ENCODE measurements around the gene FIGNL1. TPM values are rescaled to one million over a fixed set of nuclear protein-coding genes. Genes with fewer than 3 reads are reported as not detected.

Gene FIGNL1
- total and polyA plus RNA-seq, 12 donors: 1.7 to 6.6 (median 4.8) TPM

DNA sequence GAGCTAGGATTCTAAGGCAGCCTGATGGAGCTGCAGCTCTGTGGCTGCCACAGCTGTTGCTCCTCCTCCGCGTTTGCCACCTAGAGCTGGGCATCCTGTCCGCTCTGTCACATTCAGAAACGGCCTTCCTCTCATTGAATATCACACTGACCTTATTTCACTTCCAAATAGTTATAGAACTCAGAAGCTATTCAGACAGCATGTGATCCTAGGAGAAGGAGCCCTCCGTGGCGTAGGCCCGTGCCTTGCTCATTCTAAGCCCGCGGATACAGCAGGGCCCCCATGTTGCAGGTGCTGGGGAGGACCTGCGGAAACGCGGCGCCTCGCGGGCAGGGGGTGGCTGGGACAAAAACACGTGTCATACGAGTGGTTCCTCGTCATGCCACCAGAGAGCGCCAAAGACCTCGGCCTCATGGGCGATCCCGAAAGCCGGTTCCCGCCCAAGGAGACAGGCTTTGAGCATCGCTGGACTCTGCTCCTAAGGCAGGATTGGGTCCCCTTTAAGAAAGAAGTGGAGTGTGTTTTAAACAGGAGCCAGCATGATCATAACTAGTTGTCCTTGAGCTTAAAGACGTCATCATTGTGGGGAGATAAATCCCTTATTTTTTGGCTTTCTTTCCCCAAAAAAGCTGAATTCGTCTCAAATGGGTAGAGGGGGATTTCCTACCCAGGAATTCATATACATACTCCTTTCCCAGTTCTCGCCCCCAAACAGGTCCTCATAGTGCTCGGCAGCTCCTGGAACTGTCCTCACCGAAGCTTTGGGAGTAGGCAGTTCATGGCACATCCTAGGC is 17.9 kb upstream of the FIGNL1 start:
- DNase-seq (peak; percentile 80 to 83), ATAC-seq (peak; percentile 77 to 95 (median 93))
- Histone ChIP-seq H3K36me3 (no peaks in the 10 kb centered on the region), H3K27me3 (peaks cover 0 to 7% (median 0%) of the 10 kb centered on the region in 7 donors), H3K4me1 (peaks cover 0 to 10% (median 0%) of the 10 kb centered on the region in 9 donors), H3K9me3 (no peaks in the 10 kb centered on the region), H3K27ac (no peak overlapping the region), H3K4me3 (peak overlapping the region in 2 of 10 donors; percentile 20 to 21)
- TF ChIP-seq, protein P1, sequence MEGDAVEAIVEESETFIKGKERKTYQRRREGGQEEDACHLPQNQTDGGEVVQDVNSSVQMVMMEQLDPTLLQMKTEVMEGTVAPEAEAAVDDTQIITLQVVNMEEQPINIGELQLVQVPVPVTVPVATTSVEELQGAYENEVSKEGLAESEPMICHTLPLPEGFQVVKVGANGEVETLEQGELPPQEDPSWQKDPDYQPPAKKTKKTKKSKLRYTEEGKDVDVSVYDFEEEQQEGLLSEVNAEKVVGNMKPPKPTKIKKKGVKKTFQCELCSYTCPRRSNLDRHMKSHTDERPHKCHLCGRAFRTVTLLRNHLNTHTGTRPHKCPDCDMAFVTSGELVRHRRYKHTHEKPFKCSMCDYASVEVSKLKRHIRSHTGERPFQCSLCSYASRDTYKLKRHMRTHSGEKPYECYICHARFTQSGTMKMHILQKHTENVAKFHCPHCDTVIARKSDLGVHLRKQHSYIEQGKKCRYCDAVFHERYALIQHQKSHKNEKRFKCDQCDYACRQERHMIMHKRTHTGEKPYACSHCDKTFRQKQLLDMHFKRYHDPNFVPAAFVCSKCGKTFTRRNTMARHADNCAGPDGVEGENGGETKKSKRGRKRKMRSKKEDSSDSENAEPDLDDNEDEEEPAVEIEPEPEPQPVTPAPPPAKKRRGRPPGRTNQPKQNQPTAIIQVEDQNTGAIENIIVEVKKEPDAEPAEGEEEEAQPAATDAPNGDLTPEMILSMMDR (IDR thresholded peaks at IDR 0.05): peak; percentile 88 to 95 (median 91)
- intact Hi-C loops (cut with DNase I): loop anchor here (1.0 to 10.0 kb wide), 17 partner anchors 127 to 695 kb away; no protein-coding TSS in a partner anchor
- whole genome bisulfite sequencing, 2 donors: 13 to 14% methylated on average over 30 of the region's 30 CpGs

DNA sequence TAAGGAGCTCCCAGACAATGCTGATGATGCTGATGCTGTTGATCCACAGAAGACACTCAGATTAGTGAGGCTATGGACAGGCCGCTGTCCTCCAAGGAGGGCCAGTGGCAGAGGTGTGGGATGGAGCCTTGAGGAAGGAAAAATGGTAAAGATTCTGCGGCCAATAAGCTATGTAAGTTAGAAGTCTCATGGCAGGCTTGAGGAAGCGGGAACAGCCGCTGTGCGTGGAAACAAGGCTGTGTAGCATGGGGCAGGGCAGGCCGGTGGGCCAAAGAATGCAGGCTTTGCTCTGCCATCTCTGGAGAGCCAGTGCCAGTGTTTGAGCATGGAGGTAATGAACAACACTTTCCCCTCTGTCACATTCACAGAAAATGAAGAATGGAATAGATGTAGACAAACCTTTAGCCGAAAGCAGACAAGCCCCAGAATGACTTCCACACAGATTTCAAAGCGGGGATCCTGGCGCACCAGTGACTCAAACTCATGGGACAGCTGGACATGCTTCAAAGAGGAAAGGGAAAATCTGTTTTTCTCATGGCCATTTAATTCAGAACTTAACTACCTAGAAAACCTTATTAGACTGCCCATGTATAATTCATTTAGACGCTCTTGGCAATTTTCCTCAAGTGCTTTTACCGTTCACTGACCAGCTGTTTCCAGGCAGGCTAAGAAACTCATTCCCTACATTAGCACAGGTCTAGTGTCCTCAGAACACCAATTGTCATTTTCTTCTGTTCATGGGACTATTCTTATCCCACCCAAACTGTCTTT is 16.9 kb upstream of the FIGNL1 start:
- intact Hi-C loops (cut with DNase I): loop anchor here (5.0 to 10.0 kb wide), 12 partner anchors 128 to 695 kb away; no protein-coding TSS in a partner anchor
- ATAC-seq: no peak
- H3K27me3 ChIP-seq: peaks cover 0 to 7% (median 0%) of the 10 kb centered on the region in 7 donors
- WGBS, 2 donors: 96 to 97% methylated on average over 11 of the region's 11 CpGs
- no peak overlapping the region for H3K27ac ChIP-seq
- H3K9me3 ChIP-seq: no peaks in the 10 kb centered on the region
- peaks cover 0 to 10% (median 0%) of the 10 kb centered on the region in 9 donors for H3K4me1 ChIP-seq
- no peak for DNase-seq
- no peaks in the 10 kb centered on the region for H3K36me3 ChIP-seq
- TF ChIP-seq, protein P1 (IDR thresholded peaks at IDR 0.05): no peak
- no peak overlapping the region for H3K4me3 ChIP-seq

DNA sequence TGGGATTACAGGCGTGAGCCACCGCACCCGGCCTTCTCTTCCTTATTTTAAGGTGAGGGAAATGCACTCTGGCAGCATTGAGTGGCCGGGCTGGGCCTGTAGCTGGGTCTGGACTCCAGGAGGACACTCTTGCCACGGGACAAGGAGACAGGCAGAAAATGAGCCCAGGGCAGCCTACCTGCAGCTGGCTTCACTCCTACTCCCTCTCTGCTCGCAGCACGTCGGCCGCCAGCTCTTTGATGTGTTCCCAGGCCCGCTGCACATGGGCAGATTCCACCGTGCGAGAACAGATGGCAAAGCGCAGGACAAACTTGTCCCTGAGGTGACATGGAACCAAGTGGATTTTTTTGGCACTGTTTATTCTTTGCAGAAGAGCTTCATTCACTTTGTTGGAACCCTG is 12.9 kb upstream of the FIGNL1 start:
- 89 to 94% methylated on average over 13 of the region's 13 CpGs for WGBS, 2 donors
- no peak for DNase-seq
- intact Hi-C loops (cut with DNase I): loop anchor here in 8 of 10 donors (10.0 kb wide), 6 partner anchors 132 to 682 kb away; no protein-coding TSS in a partner anchor

More for the DNA sequence above, 12.9 kb upstream of the FIGNL1 start:
- peaks cover 0 to 3% (median 0%) of the 10 kb centered on the region in 7 donors for H3K27me3 ChIP-seq
- TF ChIP-seq, protein P1 (IDR thresholded peaks at IDR 0.05): no peak
- ATAC-seq: no peak
- H3K36me3 ChIP-seq: no peaks in the 10 kb centered on the region
- no peaks in the 10 kb centered on the region for H3K9me3 ChIP-seq
- peaks cover 0 to 6% (median 0%) of the 10 kb centered on the region in 9 donors for H3K4me1 ChIP-seq
- no peak overlapping the region for H3K27ac ChIP-seq
- H3K4me3 ChIP-seq: no peak overlapping the region
